Right renal pelvis (tissue), 4 donors: ENCODE data around the gene ZNF574. TPM values are rescaled to one million over a fixed set of nuclear protein-coding genes. Genes with fewer than 3 reads are reported as not detected.
"Not testable (repeated sequence)": the region's sequence is repeated elsewhere in the genome, so short reads cannot be mapped to it uniquely, and the experiment has no call there.

ENCODE experiments used
- DNase-seq, 4 donors: peaks; one replicate each; pipeline ENCODE4 v3.0.0-alpha.2; 2013; ENCODE audit warnings: low read depth in 4 of 4, low spot score in 3 of 4, missing footprints in 1 of 4
- polyA plus RNA-seq, 4 donors: library from polyadenylated mRNA; unstranded; fragments of 120-200 nt; gene quantifications; one replicate each; pipeline ENCODE4 v1.2.1, GENCODE V29; 2013; ENCODE audit not compliant: insufficient read length in 4 of 4

The ZNF574 gene
- polyA plus RNA-seq, 4 donors = 14.0 to 18.2 (median 14.7) TPM

DNA sequence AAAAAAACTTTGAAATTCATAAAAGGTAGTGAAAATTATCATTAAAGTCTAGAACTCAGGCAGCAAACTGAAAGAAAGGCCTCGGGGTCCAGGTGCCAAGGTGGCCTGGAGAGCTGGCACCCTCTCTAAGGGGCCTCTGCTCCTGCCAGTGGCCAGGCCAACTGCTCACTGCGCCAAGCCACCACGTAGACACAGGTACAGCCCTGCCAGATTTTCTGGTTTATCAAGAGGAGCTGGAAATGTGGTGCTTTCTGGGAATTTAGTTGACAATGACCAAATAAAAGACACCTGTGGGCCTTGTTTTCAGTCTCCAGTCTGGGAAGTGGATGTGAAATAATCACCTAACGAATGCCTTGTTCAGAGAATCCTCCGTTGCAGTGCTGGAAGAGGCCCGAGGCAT, 22.8 kb downstream of the ZNF574 start:
- DNase-seq = no peak

DNA sequence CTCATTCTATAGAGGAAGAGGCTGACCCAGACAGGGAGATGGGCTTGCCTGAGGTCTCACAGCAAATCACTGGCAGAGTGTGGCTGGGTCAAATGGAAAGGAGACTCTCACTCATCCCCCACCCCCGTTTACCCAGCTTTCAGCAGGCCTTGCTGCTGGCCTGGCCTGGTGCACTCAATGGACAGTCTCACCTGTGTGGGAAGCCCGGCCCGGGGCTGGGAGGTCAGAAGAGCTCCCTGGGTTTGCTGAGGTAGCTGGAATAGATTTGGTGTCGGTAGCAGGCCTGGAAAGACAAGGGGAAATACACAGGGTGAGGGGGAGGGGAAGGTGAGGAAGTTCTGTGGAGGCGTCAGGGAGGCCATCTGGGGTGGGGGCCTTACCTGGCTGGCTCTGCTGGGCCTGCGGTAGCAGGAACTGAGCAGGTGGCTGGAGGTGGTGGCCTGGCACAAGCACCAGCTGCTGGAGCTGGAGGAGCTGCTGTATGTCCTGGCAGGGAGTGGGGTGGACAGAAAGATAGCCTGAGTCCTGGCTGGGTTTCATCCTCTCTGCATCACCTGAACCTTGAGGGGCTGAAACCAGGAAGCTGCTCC, 23.5 kb downstream of the ZNF574 start:
- DNase-seq = no peak

DNA sequence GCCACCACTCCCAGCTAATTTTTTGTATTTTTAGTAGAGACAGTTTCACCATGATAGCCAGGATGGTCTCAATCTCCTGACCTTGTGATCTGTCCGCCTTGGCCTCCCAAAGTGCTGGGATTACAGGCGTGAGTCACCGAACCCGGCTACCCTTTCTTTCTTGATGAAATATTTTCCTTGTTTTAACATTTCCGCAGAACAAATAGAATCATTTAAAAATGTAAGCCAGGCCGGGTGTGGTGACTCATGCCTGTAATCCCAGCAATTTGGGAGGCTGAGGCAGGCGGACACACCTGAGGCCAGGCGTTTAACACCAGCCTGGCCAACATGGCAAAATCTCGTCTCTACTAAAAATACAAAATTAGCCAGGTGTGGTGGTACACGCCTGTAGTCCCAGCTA, 24.3 kb downstream of the ZNF574 start:
- not testable (repeated sequence) for DNase-seq

DNA sequence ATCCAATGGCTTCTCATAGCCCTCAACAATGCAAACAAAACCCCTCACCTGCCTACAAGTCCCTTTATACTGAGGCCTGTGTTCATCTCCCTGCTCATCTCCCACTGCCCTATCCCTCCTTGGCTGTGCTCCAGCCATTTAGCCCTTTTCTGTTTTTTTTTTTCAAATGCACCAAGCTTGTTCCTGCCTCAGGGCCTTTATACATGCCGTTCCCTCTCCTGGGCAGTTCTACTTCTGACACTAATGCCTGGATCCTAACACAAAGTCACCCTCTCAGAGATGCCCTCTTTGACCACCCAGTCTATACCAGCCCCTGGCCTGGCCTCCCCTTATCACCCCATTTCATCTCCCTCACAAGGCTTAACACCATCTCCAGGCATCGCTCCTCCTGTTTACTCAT, 26.9 kb downstream of the ZNF574 start:
- no peak for DNase-seq

DNA sequence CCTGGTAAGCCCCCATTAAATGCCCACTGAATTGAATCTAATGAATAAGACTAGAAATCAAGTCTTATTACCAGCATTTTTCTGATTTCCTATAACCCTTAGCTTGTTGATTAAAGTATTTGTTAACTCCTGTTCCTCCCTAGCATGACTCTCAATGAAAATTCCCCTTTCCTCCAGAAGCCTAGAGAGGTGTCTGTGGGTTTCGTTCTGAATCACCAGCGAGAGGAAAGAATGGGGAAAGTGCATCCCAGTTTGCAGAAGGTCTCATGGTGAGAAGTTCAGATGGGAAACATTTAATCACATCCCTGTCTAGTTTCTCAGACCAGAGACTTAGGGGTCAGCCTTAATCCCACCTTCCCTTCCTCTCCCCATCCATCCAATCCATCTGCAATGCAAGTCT, 29.4 kb downstream of the ZNF574 start:
- DNase-seq = no peak

DNA sequence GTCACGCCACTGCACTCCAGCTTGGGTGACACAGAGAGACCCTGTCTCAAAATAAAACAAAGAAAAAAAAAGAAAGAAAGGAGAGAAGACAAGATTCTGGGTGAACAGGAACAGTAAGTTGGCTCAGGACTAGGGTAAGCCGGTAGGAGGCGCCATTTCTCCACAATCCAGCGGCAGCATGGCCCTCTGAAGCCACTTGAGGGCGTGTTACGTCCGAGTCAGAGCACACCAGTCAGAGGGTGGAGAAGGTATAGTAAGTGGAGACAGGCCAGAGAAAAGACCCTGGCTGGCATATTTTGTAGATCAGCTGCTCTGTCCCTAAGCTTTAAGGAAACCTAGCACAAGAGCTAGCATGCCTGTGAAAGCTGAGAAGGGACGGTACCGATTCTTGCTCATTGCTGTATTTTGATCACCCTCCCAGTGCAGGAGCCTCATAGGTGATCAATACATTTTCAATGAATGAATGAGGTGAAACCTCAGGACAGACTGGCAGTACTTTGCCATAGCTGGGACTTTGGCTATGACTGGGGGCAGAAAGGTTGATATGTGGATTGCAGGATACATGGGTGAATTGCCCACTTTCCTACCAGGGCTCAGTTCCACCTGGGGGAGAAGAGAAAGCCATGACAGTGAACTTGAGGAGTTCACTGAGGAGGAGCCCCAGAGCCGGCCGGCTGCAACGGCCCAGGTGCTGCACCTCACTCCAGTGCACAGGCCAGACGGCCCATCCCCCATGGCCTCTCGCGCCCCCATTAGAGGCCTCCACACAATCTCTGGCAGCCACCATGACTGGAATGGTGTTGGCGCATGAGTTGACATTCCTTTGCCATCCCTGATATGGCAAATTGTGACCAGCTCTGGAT, 32.8 kb downstream of the ZNF574 start:
- DNase-seq = peak; percentile 33 to 51 (median 46)

DNA sequence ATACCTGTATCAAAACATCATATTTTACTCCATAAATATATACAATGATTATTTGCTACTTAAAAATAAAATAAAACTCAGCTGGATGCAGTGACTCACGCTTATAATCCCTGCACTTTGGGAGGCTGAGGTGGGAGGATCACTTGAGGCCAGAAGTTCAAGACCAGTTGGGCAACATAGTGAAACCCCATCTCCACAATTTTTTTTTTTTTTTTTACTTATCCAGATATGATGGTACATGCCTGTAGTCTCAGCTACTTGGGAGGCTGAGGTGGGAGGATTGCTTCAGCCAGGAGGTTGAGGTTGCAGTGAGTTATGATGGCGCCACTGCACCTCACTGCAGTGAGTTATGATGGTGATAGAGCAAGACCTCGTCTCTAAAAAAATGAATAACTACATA, 33.9 kb downstream of the ZNF574 start:
- DNase-seq = no peak

DNA sequence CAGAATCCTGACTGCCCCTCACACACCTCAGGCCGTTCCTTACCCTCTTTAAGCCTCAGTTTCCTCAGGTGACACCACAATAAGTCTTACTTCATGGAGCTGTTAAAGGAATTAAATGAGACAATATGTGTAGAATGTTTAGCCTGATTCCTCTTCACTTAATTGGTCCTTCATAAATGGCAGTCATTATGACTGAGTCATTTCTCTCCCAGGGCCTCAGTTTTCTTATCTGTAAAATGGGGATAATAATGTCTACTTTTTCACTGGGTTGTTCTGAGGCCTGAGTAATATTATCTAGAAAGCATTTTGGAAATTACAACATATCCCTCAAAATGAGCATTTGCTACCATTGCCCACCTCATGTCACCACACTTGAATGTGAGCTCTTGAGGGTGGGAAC, 34.7 kb downstream of the ZNF574 start:
- no peak for DNase-seq

DNA sequence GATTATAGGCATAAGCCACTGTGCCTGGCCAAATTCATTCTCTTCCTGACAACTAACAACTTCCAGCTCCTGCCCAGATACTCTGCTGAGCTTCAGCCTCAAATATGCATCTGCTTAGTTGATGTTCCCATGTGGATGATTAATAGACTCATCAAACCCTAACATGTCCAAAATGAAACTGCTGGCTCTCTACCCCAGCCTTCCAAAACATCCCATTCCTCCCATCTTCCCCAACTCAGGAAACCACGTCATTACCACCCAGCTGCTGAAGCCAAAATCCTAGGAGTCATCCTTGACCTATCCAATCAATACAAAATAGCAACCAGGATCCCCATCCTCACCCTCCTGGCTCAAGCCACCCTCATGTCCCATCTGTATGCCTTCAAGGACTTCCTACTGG, 35.4 kb downstream of the ZNF574 start:
- no peak for DNase-seq

DNA sequence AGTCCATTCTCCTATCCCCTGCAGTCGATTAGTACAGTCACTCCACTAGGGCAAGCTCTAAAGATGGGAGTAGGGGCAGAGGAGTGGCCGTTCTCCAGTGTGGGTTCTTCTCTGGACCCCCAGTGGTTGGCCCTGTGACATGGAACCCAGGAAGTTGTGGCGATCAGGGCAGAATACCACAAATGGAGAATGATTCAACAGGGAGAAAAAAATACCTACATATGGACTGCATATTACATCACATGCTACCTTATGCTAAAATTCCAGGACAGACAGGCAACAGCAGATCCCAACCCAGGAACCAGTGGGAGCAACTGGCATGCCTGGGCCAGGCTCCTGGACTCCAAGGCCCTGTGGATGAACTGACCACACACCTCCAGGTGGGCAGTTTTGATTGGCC, 35.8 kb downstream of the ZNF574 start:
- no peak for DNase-seq

DNA sequence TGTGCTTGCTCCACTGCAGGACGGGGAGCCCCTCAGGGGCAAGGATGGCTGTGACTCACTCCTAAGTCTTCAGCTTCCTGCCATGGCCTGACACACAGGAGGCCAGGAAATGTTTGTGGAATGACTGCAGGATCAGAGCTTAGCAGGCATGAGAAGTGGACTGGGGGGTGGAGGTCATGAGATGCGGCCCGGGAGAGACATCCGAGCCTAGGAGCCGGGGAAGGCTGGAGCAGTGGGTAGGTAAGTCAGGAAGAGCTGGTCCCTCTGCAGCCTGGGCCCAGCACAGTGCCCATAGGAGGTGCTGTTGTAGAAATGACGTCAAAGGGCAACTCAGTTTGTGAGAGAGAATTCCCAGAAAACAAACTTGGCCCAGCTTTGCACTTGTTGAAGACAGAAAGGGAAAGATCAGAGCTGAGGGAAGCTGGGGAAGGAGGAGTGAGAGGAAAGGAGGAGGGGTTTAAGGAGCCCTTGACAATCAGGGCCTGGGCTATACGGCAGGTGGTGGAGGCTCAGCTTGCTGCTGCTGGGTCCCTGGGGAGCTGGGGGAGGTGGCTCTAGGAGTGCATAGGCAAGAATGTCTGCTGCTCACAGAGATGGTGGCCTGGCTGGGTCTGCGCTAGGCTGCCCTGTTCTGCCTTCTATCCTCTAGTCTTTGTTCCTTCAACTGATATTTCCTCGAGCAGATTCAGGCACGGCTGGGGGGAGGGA, 37.8 kb downstream of the ZNF574 start:
- no peak for DNase-seq

DNA sequence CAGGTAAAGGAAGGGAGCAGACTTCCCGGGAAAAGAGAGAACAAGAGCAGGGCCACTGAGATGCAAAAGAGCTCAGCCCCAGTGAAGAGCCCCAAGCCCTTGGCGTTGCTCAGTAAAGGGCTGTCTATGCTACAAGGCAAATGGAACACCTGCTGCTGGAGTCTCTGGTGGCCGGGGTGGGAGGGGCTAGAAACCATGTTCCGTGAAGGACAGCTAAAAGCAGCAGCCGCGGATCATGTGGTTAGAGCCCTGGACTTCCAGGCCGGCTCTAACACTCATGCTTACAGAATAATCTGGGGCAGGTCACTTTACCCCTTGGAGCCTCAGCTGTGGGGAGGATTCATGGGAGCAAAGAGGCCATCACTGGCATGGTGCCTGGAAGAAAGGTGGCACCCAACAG, 38.4 kb downstream of the ZNF574 start:
- no peak for DNase-seq

DNA sequence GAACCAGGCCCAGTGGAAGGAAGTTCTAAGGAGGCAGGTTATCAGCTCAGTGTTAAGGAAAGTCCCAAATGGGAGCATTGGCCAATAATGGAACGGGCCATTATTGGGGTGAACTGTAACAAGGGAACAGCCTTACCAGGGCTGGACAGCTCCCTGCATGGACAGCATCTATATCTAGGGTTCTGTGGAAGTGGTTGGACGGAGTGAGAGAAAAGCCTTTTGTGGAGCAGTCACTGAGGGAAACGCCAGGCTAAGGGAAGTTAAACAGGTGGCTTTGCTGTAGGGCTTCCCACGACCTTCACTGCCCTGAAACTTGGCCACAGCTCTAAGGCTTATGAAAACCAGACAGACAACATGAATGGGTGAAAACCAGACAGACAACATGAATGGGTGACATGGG, 39.3 kb downstream of the ZNF574 start:
- DNase-seq = no peak

DNA sequence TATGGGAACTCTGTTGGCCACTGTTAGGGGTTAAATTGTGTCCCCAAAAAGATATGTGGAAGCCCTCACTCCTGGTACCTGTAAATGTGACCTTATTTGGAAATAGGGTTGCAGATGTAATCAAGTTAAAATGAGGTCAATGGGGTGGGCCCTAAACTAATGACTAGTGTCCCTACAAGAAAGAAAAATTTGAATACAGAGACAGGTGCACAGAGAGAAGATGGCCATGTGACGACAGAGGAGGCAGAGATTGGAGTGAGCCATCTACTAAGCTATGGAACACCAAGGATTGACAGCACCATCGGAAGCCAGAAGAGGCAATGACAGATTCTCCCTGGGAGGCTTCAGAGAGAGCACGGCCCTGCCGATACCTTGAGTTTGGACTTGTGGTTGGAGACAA, 39.7 kb downstream of the ZNF574 start:
- no peak for DNase-seq

DNA sequence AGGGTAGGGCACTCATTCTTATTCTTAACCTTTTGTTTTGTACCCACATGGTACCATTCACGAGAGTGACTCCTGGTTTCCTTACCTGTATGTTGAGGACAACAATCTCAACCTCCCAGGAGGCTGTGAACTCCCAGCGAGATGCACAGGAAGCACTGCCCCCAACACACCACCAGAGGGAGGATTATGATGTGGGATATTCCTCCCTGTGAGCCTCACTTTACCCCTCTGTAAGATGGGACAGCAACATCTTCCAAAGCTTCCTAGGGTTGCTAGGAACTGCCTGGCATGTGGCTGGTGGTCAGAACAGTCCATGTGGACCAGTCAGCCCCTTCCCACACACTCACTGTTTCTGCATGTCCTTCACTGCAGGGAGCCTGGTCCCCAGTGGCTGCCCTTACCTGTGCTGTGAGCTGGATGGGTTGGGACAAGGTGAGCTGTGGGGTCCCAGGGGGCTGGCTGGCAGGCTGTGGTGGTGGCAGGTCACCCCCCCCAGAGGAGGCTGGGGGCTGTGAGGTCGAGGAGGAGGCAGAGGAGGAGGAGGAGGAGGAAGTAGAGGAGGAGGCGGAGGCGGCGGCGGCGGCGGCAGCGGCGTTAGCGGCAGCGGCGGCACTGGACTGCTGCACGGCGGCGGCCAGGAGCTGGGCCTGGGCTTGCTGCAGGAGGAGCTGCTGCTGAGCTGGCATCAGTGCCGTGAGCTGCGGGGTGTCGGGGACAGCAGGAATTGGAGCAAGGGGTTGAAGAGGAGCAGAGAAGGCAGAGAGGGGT, 40.5 kb downstream of the ZNF574 start:
- no peak for DNase-seq

DNA sequence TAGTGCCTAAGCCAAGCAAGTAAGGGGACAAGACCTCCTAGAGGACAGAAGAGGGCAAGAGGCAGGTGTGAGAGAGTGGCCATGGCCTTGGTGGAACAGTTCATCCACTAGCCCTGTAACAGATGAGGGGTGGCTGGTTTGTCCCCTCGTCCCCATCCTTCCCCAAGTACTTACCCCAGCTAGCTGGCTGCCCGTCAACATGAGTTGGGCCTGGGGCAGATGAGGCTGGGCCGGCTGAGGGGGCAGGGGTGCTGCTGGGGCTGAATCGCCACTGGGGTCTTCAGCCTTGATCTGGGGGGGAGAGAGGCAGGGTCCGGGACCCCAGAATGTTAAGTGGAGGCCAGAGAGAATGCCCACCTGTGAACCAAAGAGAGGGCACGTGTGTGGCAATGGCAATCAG, 41.1 kb downstream of the ZNF574 start:
- DNase-seq = no peak

DNA sequence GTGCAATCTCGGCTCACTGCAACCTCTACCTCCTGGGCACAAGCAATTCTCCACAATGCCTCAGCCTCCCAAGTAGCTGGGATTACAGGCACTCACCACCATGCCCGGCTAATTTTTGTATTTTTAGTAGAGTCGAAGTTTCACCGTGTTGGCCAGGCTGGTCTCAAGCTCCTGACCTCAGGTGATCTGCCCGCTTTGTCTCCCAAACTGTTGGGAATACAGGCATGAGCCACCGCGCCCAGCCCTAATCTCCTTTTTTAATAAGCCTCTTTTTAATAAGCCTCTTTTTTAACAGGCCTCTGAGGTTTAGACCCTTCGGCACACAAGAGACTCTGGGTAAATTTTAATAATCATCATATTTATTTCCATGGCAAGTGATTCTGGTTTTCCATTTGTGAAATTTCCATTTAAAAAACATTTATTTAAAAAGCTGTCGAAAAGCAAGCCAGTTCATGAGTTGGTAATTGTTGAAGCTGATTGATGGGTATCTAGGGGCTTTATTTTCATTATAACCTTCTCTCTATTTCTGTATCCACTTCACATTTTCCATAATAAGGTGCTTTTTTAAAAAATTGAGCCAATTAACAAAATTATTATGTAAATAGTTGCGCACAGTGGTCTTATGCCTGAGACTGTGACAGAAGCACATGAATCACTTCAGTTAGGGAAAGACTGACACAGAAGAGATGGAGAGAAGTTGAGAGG, 44.5 kb downstream of the ZNF574 start:
- no peak for DNase-seq

DNA sequence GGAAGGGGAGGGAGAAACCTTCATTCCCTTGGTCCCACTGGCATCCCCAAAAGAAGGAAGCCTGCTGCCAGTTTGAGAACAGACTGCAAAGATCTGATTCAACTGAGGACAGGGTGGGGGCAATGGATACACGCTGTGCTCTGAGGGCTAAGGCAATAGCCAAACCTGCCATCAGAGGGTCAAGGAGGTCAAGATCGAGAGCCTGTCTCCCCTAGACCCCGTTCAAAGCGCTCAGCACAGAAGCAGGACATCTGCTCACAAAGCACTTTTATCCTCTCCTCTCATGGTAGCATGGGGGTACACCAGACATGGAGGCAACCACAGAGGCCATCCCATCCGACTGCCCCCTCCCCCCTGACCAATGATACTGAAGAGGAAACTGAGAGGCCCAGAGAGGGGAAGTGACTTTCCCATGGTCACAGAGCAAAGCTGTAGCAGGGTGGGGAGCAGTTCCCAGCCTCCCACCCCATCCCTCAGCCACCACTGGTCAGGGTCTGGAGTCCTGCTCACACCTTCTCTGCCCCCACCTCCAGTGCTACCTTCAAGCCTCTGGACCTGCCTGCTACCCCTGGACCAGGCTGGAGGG, 45.2 kb downstream of the ZNF574 start:
- DNase-seq = no peak

DNA sequence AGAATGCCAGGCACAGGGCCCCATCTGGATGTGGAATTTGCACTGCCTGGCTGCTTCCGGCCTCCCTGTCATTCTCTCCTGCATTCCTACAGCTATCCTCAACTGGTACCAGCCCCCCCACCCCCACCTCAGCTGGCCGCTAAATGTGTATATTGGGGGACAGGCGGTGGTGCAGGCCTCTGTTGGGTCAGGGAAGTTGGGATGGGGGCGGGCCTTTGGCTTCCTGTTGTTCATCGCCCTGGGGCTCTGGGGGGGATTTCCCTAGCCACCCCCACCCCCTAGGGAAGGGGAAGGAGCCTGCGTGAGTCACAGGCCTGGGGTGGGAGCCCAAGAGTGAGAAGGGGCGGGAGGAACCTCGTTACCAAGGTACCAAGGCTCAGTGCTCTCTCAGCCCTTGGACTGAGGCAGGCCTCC, 45.7 kb downstream of the ZNF574 start:
- DNase-seq = no peak
